Measurements from ENCODE around the gene IFIT3.

The IFIT3 gene

GRCh38 chr10:89306434-89307268, 21.1 kb upstream of the IFIT3 start:
- TF ChIP-seq NFIC (IDR thresholded peaks at IDR 0.05) (no peak), FOXM1 (IDR thresholded peaks at IDR 0.05; ENCODE audit: borderline replicate concordance, low read depth) (no peak), YY1 (IDR thresholded peaks at IDR 0.05; ENCODE audit: low read depth) (no peak)

- TF ChIP-seq EP300 (IDR thresholded peaks at IDR 0.05; ENCODE audit: borderline replicate concordance) = no peak
- 0 out of 2 replicates have a peak, but pooled peaks have one; percentile 35 for TF ChIP-seq TEAD4 (IDR thresholded peaks at IDR 0.05)
Observed at GRCh38 chr10:89307269-89307577, 20.6 kb upstream of the IFIT3 start.

- TF ChIP-seq EP300 (IDR thresholded peaks at IDR 0.05; ENCODE audit: borderline replicate concordance) (no peak), ZBTB7A (IDR thresholded peaks at IDR 0.05; ENCODE audit: low read depth) (no peak), CEBPB (IDR thresholded peaks at IDR 0.05) (no peak), TCF12 (IDR thresholded peaks at IDR 0.05; ENCODE audit: low read depth) (no peak), YY1 (IDR thresholded peaks at IDR 0.05; ENCODE audit: low read depth) (no peak), USF1 (IDR thresholded peaks at IDR 0.05) (no peak), RAD21 (IDR thresholded peaks at IDR 0.05; ENCODE audit: low read depth) (no peak), NFIC (IDR thresholded peaks at IDR 0.05) (no peak), FOXM1 (IDR thresholded peaks at IDR 0.05; ENCODE audit: borderline replicate concordance, low read depth) (no peak), TAF1 (IDR thresholded peaks at IDR 0.05; ENCODE audit: low read depth) (no peak), TEAD4 (IDR thresholded peaks at IDR 0.05) (no peak), EGR1 (IDR thresholded peaks at IDR 0.05) (no peak), CREB1 (IDR thresholded peaks at IDR 0.05; ENCODE audit: low read depth) (no peak), REST (IDR thresholded peaks at IDR 0.05; ENCODE audit: low read depth) (no peak), MAX (IDR thresholded peaks at IDR 0.05) (no peak)
Observed at GRCh38 chr10:89308266-89308665, 19.5 kb upstream of the IFIT3 start.

- no peak for TF ChIP-seq TCF12 (IDR thresholded peaks at IDR 0.05; ENCODE audit: low read depth)
- TF ChIP-seq CEBPB (IDR thresholded peaks at IDR 0.05) = no peak
- no peak for TF ChIP-seq ZBTB7A (IDR thresholded peaks at IDR 0.05; ENCODE audit: low read depth)
Observed at GRCh38 chr10:89308736-89309135, 19.1 kb upstream of the IFIT3 start.

- TF ChIP-seq NFIC (IDR thresholded peaks at IDR 0.05) (no peak), MAX (IDR thresholded peaks at IDR 0.05) (no peak), USF1 (IDR thresholded peaks at IDR 0.05) (no peak), RAD21 (IDR thresholded peaks at IDR 0.05; ENCODE audit: low read depth) (no peak), REST (IDR thresholded peaks at IDR 0.05; ENCODE audit: low read depth) (no peak), CEBPB (IDR thresholded peaks at IDR 0.05) (no peak), YY1 (IDR thresholded peaks at IDR 0.05; ENCODE audit: low read depth) (no peak)
Observed at GRCh38 chr10:89309156-89310055, 18.4 kb upstream of the IFIT3 start.

Data from Ishikawa (cell line).